Mucosa of descending colon (tissue), 3 donors: ENCODE results near the gene BPHL. TPM values are rescaled to one million over a fixed set of nuclear protein-coding genes. Genes with fewer than 3 reads are reported as not detected.
A peak's percentile ranks its signal among the peaks of the same experiment; 100 is the strongest.

Experiments
- ATAC-seq: fragments of 200-7000 bp; cut with Tn5 transposase; one replicate; pipeline ENCODE4 v1.9.1; 2020; ENCODE audit warnings: mild to moderate bottlenecking, moderate library complexity
- DNase-seq, 3 donors: peaks; one replicate each; pipeline ENCODE4 v3.0.0-alpha.2; 2020
- H3K36me3 ChIP-seq: fragments of 200-600 bp; one replicate; pipeline ENCODE4 v1.8.0; 2021; ENCODE audit warnings: low read depth, mild to moderate bottlenecking
- H3K4me1 ChIP-seq: fragments of 200-600 bp; one replicate; pipeline ENCODE4 v1.8.0; 2021; ENCODE audit warnings: low read depth, mild to moderate bottlenecking
- H3K4me3 ChIP-seq: fragments of 200-600 bp; one replicate; pipeline ENCODE4 v1.8.0; 2021; ENCODE audit warnings: mild to moderate bottlenecking
- H3K9me3 ChIP-seq: fragments of 200-600 bp; one replicate; pipeline ENCODE4 v1.8.0; 2021; ENCODE audit warnings: mild to moderate bottlenecking
- intact Hi-C, 2 donors: fragments of 100-400 bp; cut with DNase I in 1 of 2; cut with micrococcal nuclease in 1 of 2; formaldehyde crosslinking; loops; one replicate each; pipeline versions ENCODE4 v1.11.0 to v1.11.1; 2022; cut with DNase I, micrococcal nuclease
- total RNA-seq, 3 donors: library from RNA; stranded (reverse); fragmentation: NEBNext Ultra II Directional in 2 of 3; extraction: Animal tissue kit (Norgen Biotek cat#: 25700) in 2 of 3; gene quantifications; one replicate each; pipeline versions ENCODE4 v1.2.1 to v1.2.4, GENCODE V29; 2021 to 2023
- TF ChIP-seq, protein P1 (sequence below): fragments of 200-600 bp; IDR thresholded peaks from one replicate; pipeline ENCODE4 v1.8.0; 2022; ENCODE audit warnings: antibody characterized with exemption, mild to moderate bottlenecking
- donor health status: DM: no; HTN: no; CAD: no; lungs with moderate emphysema.
- donor health status: DM: no; HTN: no; CAD: no.
- donor health status: DM: no; HTN: yes; CAD: no.

The BPHL gene
- total RNA-seq, 3 donors from 2014 or later: 17.6 to 30.7 (median 30.0) TPM

DNA sequence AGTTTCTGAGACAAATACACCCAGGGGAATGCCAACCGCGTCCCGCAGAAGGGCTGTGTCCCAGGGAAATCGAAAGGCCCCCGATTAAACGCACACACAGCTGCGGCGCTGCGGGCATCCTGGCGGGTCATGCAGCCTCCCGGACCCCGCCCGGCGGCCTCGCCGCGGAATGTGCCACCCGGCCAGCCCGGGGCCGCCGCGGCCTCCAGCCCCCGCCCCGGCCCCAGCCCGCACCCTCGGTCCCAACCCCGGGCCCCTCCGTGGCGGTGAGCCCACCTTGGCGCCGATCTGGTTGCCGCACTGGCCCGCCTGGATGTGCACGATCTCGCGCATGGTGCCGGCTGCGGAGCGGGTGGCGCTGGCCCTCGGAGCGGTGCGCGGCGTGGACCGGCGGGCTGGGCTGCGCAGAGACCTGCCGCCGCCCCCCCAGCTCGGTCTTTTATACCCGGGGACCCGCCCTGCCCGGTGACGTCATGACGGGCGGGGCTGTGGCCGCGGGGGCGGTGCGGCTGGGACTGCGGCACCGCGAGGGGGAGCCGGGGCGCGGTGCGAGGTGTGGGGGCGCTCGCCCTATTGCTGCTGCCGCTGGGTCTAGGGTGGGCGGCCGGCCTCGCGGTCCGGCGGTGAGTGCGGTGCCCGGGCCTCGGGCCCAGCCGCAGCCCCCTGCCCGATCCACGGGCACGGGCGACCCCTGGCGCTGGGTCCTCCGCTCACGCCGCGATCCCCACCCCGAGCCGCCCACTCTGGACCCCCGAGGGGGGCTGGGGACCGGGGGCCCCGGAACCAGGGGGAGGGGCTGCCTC lies 38.8 kb downstream of the BPHL start, which contains the start of gene TUBB2A:
TSS of gene TUBB2A (minus strand) at position 414 of the 803 bp plus-strand sequence. CDS start at position 333, 81 bp downstream.
- peak; percentile 87 to 92 (median 90) for DNase-seq
- peak; percentile 87 for ATAC-seq
- Histone ChIP-seq H3K9me3 (no peaks in the 10 kb centered on the region), H3K4me1 (peaks cover 6% of the 10 kb centered on the region), H3K36me3 (no peaks in the 10 kb centered on the region), H3K4me3 (peak within 1 kb of the TSS; percentile 72)
- TF ChIP-seq, protein P1, sequence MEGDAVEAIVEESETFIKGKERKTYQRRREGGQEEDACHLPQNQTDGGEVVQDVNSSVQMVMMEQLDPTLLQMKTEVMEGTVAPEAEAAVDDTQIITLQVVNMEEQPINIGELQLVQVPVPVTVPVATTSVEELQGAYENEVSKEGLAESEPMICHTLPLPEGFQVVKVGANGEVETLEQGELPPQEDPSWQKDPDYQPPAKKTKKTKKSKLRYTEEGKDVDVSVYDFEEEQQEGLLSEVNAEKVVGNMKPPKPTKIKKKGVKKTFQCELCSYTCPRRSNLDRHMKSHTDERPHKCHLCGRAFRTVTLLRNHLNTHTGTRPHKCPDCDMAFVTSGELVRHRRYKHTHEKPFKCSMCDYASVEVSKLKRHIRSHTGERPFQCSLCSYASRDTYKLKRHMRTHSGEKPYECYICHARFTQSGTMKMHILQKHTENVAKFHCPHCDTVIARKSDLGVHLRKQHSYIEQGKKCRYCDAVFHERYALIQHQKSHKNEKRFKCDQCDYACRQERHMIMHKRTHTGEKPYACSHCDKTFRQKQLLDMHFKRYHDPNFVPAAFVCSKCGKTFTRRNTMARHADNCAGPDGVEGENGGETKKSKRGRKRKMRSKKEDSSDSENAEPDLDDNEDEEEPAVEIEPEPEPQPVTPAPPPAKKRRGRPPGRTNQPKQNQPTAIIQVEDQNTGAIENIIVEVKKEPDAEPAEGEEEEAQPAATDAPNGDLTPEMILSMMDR: peak; percentile 60
- intact Hi-C loops: no loop called here

DNA sequence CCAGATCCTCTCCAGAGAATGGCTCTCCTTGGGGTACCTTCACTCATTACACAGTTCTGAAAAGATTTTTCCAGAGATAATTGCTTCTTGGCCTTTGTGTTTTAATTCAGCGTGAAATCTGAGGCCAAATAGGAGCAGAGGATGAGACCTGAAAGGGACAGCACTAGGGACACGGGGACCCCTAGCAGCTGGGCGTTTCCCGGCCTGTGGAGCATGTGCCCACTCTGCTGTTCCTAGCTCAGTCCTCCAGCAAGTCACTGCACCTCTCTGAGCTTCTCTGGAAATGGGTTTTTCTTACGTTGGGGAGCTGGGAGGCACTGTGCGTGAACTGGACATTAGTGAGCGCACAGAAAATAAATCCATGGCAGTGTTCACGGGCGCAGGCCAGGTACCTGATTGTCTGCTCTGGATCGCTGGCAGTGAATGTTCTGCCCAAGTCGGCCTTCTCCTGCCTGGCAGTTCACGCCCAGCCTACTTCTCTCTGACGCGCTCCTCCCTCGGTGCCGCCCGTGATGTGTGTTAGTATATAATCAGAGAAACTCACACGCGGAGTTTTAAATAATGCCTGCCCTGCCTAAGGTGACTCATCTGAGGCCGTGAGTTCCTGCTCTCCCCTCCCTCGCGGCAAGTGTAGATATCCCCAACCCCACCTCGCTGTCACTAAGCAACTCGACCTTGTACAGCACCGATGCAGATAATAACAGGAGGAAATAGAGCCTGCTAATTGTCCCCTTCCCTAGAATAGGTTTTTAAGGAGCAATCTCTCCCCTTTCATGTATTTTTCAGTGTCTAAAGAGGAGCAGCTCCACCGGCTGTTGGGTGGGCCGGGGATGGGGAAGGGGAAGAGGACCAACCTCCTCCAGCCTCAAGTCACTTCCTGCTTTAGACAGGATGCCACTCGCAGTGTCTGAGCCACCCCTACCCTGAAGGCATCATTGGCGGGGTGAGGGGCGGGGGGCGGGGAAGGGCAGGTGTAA lies 41.6 kb downstream of the BPHL start:
- H3K4me1 ChIP-seq: peaks cover 12% of the 10 kb centered on the region
- intact Hi-C loops: no loop called here
- no peaks in the 10 kb centered on the region for H3K9me3 ChIP-seq
- no peak overlapping the region for H3K4me3 ChIP-seq
- H3K36me3 ChIP-seq: no peaks in the 10 kb centered on the region
- TF ChIP-seq, protein P1: no peak
- ATAC-seq (peak; percentile 73), DNase-seq (peak; percentile 86 to 87 (median 86))

DNA sequence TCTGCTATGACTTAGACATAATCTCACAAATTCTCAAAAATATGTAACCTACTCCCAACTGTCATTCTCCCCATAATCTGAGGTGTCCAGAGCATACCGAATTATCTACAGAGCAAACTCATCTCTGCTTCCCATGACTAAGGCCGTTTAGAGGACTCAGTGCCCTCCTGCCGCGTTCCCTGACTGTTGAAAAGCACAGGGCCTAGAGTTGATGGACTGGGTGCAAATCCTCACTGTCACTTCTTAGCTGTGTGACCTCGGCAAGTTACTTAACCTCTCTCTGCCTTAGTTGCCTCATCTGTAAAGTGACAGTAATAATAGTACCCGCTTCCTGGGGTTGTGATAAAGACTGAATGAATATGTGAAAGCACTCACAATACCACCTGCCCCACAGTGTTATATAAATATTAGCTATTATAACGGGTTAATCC lies 43.6 kb downstream of the BPHL start:
- peaks cover 12% of the 10 kb centered on the region for H3K4me1 ChIP-seq
- no peaks in the 10 kb centered on the region for H3K9me3 ChIP-seq
- ATAC-seq: no peak
- DNase-seq: no peak
- H3K4me3 ChIP-seq: no peak overlapping the region
- intact Hi-C loops: no loop called here
- no peaks in the 10 kb centered on the region for H3K36me3 ChIP-seq
- TF ChIP-seq, protein P1: no peak

DNA sequence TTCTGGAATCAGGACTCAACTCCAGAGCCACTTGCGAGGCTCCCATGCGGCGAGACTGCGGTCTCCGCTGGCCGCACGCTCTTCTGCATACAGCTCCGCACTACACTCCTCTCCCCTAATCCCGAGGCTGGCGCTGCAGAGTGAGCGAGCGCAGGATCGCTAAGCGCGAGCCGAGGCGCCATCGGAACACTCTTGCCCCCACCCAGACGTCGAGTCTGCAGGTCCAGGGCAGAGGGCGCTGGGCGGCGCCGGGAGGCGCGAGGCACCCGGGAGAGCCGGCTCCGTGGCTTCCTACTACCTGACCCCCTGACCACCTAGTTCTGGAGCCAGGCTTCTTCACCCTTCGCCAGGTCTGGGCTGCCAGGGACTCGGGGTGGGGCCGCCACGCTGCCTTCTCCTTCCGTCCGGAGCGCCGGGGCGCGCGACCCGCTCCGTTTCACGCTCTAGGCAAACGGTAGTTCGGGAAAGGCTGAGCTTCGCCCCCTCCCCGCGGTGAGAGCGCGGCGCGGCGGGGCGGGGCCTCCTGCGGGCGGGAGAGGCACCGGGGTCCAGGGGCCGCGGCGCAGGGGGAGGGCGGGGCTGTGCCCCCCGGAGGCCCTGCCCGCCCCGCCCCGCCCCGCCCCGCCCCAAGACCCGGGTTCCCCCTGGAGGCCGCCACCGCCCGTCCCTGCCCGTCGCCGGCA lies 44.2 kb downstream of the BPHL start:
- intact Hi-C loops: no loop called here
- Histone ChIP-seq H3K4me3 (peak overlapping the region; percentile 29), H3K36me3 (no peaks in the 10 kb centered on the region), H3K9me3 (no peaks in the 10 kb centered on the region), H3K4me1 (peaks cover 12% of the 10 kb centered on the region)
- TF ChIP-seq, protein P1: no peak
- ATAC-seq: peak; percentile 80
- DNase-seq: peak; percentile 83 to 88 (median 85)

DNA sequence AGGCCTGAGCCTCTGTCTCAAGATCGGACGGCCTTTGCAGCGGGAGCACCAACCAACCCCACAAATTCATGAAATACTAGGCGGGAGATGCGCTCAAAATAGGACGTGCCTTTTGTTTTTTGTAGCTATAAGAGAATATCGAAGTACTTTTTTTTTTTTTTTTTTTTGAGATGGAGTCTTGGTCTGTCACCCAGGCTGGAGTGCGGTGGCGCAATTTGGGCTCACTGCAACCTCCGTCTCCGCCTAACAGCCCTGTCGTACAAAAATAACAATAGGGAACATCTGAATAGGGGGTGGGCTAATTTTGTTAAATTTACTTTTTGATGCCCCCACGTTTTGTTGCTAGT lies 44.7 kb downstream of the BPHL start:
- Histone ChIP-seq H3K4me3 (peak overlapping the region; percentile 29), H3K36me3 (no peaks in the 10 kb centered on the region), H3K9me3 (no peaks in the 10 kb centered on the region), H3K4me1 (peaks cover 12% of the 10 kb centered on the region)
- intact Hi-C loops: no loop called here
- TF ChIP-seq, protein P1: no peak
- DNase-seq: peak in 1 of 3 donors; percentile 59
- no peak for ATAC-seq
